NCI-H2227 (cell line): ENCODE results near the gene MCHR2.
A peak's percentile ranks its signal among the peaks of the same experiment; 100 is the strongest.

Experiments used
- DNase-seq: peaks from one replicate; lab custom pipeline; 2025; ENCODE audit not compliant: unreplicated experiment; lab: John Stamatoyannopoulos, UW

MCHR2 gene

GRCh38 chr6:99905209-99906106 is 88.6 kb downstream of the MCHR2 start:
- peak; percentile 53 for DNase-seq

DNA sequence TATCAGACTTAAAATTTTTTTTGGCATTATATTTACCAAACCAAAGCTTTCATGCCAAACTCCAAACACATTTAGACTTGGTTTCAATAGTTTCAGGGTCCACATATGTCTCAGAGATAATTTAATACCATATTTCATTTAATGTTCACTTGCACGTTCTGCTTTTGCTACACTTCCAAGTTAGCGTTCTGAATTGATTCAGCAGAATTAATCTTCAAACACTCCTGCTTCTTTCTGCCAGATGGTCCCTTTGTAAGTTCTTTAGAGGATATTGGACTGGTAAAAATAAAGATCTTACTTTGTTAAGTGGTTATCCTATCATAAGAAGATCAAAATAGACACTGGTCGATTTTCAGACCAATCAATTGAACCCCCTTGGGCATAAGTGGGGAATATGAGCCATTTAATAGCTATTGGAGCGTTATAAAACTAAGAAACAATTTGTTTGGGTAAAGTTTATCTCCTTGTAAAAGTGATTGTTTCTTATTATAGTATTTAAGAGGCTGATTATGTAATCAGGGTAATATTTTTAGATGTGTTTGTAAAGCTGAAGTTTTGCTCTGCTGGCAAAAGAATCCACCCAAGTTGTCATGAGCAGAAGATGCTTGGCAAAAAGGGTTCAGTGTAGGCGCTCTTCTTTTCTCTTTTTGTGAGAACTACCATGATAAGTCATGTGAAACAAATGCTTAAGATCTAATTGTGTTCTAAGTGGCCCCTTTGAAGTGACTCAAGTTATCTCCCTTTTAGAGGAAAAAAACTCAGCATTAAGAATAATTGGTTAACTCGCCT is 92.2 kb downstream of the MCHR2 start:
- DNase-seq: no peak

DNA sequence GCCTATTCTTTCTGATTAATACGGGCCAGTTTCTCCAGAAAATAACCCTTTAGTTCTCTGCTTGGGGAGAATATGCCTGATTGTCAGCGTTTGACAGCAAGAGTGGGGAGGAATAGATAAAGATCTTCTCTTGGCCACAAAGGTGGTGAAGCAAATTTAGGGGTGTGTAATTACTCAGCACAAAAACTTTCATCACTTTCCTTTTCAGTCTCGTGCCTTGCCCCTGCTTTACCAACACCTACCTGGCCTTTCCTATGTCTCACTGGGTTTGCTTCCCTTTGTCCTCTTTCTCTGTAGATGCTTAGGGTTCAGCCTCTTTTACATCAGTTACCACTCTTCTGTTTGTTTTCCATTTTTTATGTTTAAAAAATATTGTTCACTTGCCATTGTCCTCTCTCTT is 99.2 kb downstream of the MCHR2 start:
- no peak for DNase-seq

DNA sequence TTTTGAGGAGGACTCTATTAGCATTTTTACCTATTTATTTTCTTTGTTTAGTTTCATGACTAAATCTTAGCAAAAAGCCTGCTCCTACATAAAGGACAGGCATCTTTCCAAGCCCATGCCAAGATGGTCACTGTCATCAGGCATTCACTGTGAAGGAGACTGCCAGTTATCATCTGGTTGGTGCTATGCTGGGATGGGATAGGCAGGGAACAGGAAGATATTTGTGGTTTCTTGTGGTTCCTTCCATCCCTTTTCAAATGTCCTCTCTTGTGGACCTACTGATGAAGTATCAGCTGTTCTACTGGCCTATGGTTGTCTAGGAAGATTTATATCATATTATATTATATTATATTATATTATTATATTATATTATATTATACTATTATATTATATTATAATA is 107.0 kb downstream of the MCHR2 start:
- no peak for DNase-seq

GRCh38 chr6:99885051-99885450 is 109.0 kb downstream of the MCHR2 start:
- no peak for DNase-seq

DNA sequence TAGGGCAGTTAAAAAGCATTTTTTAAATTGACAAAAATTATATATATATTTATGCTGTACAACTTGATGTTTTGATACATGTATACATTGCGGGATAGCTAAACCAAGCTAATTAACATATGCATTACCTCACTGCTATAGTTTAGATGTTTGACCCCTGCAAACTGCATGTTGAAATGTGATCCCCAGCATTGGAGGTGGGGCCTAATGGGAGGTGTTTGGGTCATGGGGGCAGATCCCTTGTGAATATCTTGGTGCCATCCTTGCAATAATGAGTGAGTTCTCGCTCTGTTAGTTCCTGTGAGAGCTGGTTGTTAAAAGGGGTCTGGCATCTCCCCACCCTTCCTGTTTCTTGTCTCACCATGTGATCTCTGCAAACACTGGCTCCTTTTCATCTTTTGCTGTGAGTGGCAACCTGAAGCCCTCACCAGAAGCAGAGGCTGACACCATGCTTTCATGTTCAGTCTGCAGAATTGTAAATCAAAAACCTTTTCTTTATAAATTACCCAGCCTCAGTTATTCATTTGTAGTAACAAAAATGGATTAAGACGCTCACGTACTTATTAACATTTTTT is 111.8 kb downstream of the MCHR2 start:
- DNase-seq: no peak

DNA sequence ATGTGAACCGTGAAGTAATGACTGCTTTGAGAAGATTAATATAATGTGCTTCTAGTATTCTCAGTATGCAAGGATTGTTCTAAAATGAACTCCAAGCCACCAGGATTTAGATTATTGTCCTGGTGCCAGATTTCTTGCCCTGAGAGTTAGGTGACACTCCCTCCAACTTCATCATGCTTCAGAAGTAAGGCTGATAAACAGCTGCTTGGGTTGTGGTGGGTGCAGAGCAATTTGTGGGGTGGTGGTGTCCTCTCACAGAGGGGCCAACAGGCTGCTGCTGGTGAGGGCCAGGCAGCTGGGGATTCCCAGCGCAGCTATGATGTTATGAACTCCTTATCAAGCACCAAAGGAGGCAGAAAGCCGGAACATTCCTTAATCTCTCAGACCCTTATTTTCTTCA is 114.6 kb downstream of the MCHR2 start:
- DNase-seq: peak; percentile 20

- DNase-seq: no peak
Measured at GRCh38 chr6:99875068-99875467, 119.0 kb downstream of the MCHR2 start.

DNA sequence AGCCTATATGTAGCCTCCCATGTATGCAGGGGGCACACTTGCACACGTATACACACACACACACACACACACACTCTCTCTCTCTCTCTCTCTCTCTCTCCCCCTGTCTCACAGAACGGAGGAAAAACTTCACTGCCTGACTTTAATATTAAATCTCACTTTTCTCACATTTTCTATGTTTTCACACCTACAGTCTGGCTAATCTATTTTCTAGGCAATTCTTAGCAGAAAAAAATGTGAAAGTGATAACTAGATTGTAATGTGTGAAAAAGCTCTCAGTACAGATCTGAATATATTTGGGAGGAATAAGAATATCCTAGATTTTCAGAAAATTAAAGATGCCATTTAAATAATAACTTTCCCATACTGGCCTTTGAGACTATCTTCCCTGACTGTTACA is 120.9 kb downstream of the MCHR2 start:
- DNase-seq: no peak

GRCh38 chr6:99871641-99872040 is 122.4 kb downstream of the MCHR2 start:
- no peak for DNase-seq
